ENCODE data around the gene BZW2. TPM values are rescaled to one million over a fixed set of nuclear protein-coding genes. Genes with fewer than 3 reads are reported as not detected.

The BZW2 gene
- total and polyA plus RNA-seq, 2 experiments from 2014 or later: 72.1 to 96.7 TPM

DNA sequence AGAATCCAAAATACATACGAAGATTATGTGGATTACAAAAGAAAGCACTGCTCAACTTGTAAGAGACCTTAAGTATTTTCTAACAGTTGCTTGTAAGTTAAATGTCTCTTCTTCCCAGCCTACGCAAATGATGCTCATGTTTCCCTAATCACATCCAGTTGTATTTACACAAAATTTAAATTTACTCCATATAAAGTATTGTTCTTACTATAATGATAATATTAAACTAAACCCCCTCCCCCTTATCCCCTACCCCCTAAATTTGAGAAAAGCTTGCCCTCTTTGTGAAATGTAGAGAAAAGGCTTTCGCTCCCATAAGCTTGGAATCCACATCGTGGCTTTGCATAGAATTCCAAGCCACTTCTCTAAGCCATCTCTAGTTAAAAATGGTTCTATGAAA, 29.9 kb upstream of the BZW2 start:
- WGBS (ENCODE audit: low lambda C conversion rate, missing lambda C conversion rate): 55% methylated on average over 4 of the region's 4 CpGs
- no peaks in the 10 kb centered on the region for H3K36me3 ChIP-seq (replicated peaks; ENCODE audit: insufficient read depth, low read depth)
- H2AFZ ChIP-seq: no peak overlapping the region
- no peaks in the 10 kb centered on the region for H4K20me1 ChIP-seq (ENCODE audit: insufficient read depth, poor library complexity, severe bottlenecking)
- H3K9me3 ChIP-seq (ENCODE audit: low read depth): no peaks in the 10 kb centered on the region
- no peak overlapping the region for H3K27ac ChIP-seq
- H3K4me2 ChIP-seq: no peak overlapping the region
- no peaks in the 10 kb centered on the region for H3K79me2 ChIP-seq
- H3K4me1 ChIP-seq (ENCODE audit: insufficient read depth): no peaks in the 10 kb centered on the region
- DNase-seq (ENCODE audit: low spot score): no peak
- no peaks in the 10 kb centered on the region for H3K9me2 ChIP-seq (replicated peaks; ENCODE audit: insufficient read depth)
- TF ChIP-seq EZH2phosphoT487 (IDR thresholded peaks at IDR 0.05; ENCODE audit: low read depth, severe bottlenecking, unreplicated experiment): no peak
- TF ChIP-seq EZH2 (IDR thresholded peaks at IDR 0.05; ENCODE audit: borderline replicate concordance): no peak
- TF ChIP-seq, protein P1, sequence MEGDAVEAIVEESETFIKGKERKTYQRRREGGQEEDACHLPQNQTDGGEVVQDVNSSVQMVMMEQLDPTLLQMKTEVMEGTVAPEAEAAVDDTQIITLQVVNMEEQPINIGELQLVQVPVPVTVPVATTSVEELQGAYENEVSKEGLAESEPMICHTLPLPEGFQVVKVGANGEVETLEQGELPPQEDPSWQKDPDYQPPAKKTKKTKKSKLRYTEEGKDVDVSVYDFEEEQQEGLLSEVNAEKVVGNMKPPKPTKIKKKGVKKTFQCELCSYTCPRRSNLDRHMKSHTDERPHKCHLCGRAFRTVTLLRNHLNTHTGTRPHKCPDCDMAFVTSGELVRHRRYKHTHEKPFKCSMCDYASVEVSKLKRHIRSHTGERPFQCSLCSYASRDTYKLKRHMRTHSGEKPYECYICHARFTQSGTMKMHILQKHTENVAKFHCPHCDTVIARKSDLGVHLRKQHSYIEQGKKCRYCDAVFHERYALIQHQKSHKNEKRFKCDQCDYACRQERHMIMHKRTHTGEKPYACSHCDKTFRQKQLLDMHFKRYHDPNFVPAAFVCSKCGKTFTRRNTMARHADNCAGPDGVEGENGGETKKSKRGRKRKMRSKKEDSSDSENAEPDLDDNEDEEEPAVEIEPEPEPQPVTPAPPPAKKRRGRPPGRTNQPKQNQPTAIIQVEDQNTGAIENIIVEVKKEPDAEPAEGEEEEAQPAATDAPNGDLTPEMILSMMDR (IDR thresholded peaks at IDR 0.05; ENCODE audit: poor library complexity): no peak
- H3K27me3 ChIP-seq: no peaks in the 10 kb centered on the region
- no peak overlapping the region for H3K4me3 ChIP-seq

DNA sequence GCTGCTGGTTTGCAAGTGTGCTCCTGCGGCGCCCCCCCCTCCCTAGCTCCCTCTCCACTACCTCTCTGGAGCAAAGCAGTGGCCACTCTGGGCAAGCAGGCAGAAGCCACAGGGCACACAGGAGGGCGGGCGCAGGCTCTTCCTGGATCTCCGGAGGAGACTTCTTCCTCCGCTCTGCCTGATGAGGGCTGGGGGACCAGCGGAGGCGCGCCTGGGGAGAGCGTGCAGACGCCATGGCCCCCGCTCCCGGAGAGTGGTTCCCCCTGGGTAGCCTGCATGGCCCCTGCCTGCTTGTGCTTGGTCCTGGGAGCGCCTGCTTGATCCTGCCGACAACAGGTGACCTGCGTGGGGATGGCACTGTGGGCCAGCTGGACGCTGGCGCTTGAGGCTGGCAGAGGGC, 29.4 kb upstream of the BZW2 start:
- H3K9me2 ChIP-seq (replicated peaks; ENCODE audit: insufficient read depth): no peaks in the 10 kb centered on the region
- no peaks in the 10 kb centered on the region for H3K79me2 ChIP-seq
- no peaks in the 10 kb centered on the region for H3K36me3 ChIP-seq (replicated peaks; ENCODE audit: insufficient read depth, low read depth)
- H3K9me3 ChIP-seq (ENCODE audit: low read depth): no peaks in the 10 kb centered on the region
- no peak overlapping the region for H3K4me2 ChIP-seq
- H3K4me3 ChIP-seq: no peak overlapping the region
- DNase-seq (ENCODE audit: low spot score): no peak
- TF ChIP-seq, protein P1 (IDR thresholded peaks at IDR 0.05; ENCODE audit: poor library complexity): no peak
- no peak for TF ChIP-seq EZH2phosphoT487 (IDR thresholded peaks at IDR 0.05; ENCODE audit: low read depth, severe bottlenecking, unreplicated experiment)
- no peak for TF ChIP-seq EZH2 (IDR thresholded peaks at IDR 0.05; ENCODE audit: borderline replicate concordance)
- no peaks in the 10 kb centered on the region for H3K4me1 ChIP-seq (ENCODE audit: insufficient read depth)
- H3K27ac ChIP-seq: no peak overlapping the region
- no peaks in the 10 kb centered on the region for H4K20me1 ChIP-seq (ENCODE audit: insufficient read depth, poor library complexity, severe bottlenecking)
- no peak overlapping the region for H2AFZ ChIP-seq
- WGBS (ENCODE audit: low lambda C conversion rate, missing lambda C conversion rate): 90% methylated on average over 18 of the region's 18 CpGs
- H3K27me3 ChIP-seq: no peaks in the 10 kb centered on the region

DNA sequence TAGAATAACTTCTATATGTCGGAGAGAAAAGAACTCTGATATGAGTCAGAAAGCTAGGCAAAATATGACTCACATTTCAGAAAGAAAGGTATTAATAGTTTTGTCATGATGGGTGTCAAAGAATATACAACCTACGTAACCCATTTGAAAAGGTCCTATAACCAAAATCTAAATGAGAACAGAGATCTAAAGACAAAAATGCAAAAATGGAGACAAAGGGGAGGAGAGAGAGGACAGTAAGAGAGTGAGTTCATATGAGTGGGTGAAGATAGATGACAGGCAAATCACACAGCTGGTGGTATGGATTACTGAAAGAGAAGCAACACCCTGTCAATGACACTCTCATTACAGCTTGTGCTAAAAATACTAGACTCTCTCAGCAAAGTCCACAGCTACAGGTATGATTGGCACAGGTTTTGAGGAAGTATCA, 26.0 kb upstream of the BZW2 start:
- DNase-seq (ENCODE audit: low spot score): no peak
- Histone ChIP-seq H3K27me3 (no peaks in the 10 kb centered on the region), H3K4me3 (no peak overlapping the region), H4K20me1 (ENCODE audit: insufficient read depth, poor library complexity, severe bottlenecking) (no peaks in the 10 kb centered on the region), H2AFZ (no peak overlapping the region), H3K79me2 (no peaks in the 10 kb centered on the region), H3K27ac (no peak overlapping the region), H3K4me1 (ENCODE audit: insufficient read depth) (no peaks in the 10 kb centered on the region), H3K9me3 (ENCODE audit: low read depth) (no peaks in the 10 kb centered on the region), H3K36me3 (replicated peaks; ENCODE audit: insufficient read depth, low read depth) (no peaks in the 10 kb centered on the region), H3K4me2 (no peak overlapping the region), H3K9me2 (replicated peaks; ENCODE audit: insufficient read depth) (no peaks in the 10 kb centered on the region)
- 97% methylated on average over 2 of the region's 2 CpGs for WGBS (ENCODE audit: low lambda C conversion rate, missing lambda C conversion rate)
- TF ChIP-seq EZH2 (IDR thresholded peaks at IDR 0.05; ENCODE audit: borderline replicate concordance): no peak
- TF ChIP-seq, protein P1 (IDR thresholded peaks at IDR 0.05; ENCODE audit: poor library complexity): no peak
- TF ChIP-seq EZH2phosphoT487 (IDR thresholded peaks at IDR 0.05; ENCODE audit: low read depth, severe bottlenecking, unreplicated experiment): no peak

DNA sequence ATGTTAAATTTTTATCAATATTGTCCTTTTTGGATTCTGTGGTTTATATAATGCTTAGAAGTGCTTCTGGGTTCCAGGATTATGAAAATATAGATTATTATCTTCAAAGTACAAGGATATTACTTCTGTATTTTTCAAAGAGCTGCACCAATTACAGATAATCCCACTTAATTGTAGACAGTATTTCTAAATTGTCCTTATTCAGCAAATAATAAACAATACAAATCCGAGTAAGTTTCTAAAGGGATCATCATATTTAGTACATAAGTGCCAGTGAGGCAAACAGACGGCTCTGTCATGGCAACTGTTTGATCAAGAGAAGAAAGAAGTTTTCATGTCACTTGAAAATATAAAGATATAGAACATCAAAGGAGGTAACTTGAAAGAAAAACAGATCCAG, 19.6 kb upstream of the BZW2 start:
- Histone ChIP-seq H2AFZ (no peak overlapping the region), H4K20me1 (ENCODE audit: insufficient read depth, poor library complexity, severe bottlenecking) (no peaks in the 10 kb centered on the region), H3K4me3 (no peak overlapping the region), H3K4me2 (no peak overlapping the region), H3K9me2 (replicated peaks; ENCODE audit: insufficient read depth) (no peaks in the 10 kb centered on the region), H3K27me3 (no peaks in the 10 kb centered on the region), H3K4me1 (ENCODE audit: insufficient read depth) (no peaks in the 10 kb centered on the region), H3K79me2 (peaks cover 21% of the 10 kb centered on the region), H3K27ac (no peak overlapping the region), H3K9me3 (ENCODE audit: low read depth) (no peaks in the 10 kb centered on the region), H3K36me3 (replicated peaks; ENCODE audit: insufficient read depth, low read depth) (peaks cover 5% of the 10 kb centered on the region)
- TF ChIP-seq, protein P1 (IDR thresholded peaks at IDR 0.05; ENCODE audit: poor library complexity): no peak
- TF ChIP-seq EZH2phosphoT487 (IDR thresholded peaks at IDR 0.05; ENCODE audit: low read depth, severe bottlenecking, unreplicated experiment): no peak
- TF ChIP-seq EZH2 (IDR thresholded peaks at IDR 0.05; ENCODE audit: borderline replicate concordance): no peak
- DNase-seq (ENCODE audit: low spot score): no peak
- WGBS (ENCODE audit: low lambda C conversion rate, missing lambda C conversion rate): 65% methylated on average over 2 of the region's 2 CpGs

Measured in hepatocyte (in vitro differentiated cells).